ENCODE results near the gene MSI2.
A peak's percentile ranks its signal among the peaks of the same experiment; 100 is the strongest.

The MSI2 gene

GRCh38 chr17:57597531-57598453, 341.5 kb downstream of the MSI2 start:
- peak; percentile 92 for TF ChIP-seq CTCF (conservative IDR thresholded peaks at IDR 0.05)
- H3K27ac ChIP-seq, result peak overlapping the region; percentile 6

GRCh38 chr17:57599271-57600045, 343.1 kb downstream of the MSI2 start:
- TF ChIP-seq CTCF (conservative IDR thresholded peaks at IDR 0.05), result no peak
- no peak overlapping the region for H3K27ac ChIP-seq

GRCh38 chr17:57600074-57600473, 343.8 kb downstream of the MSI2 start:
- TF ChIP-seq CTCF (conservative IDR thresholded peaks at IDR 0.05), result no peak
- no peak overlapping the region for H3K27ac ChIP-seq

GRCh38 chr17:57601143-57601735, 344.9 kb downstream of the MSI2 start:
- no peak for TF ChIP-seq CTCF (conservative IDR thresholded peaks at IDR 0.05)
- no peak overlapping the region for H3K27ac ChIP-seq

GRCh38 chr17:57602896-57603295, 346.6 kb downstream of the MSI2 start:
- no peak for TF ChIP-seq CTCF (conservative IDR thresholded peaks at IDR 0.05)
- no peak overlapping the region for H3K27ac ChIP-seq

GRCh38 chr17:57603546-57603945, 347.2 kb downstream of the MSI2 start:
- no peak for TF ChIP-seq CTCF (conservative IDR thresholded peaks at IDR 0.05)
- peak overlapping the region; percentile 59; the same call in 1 of the 2 replicates for H3K27ac ChIP-seq

- peak overlapping the region; percentile 59; the same call in 1 of the 2 replicates for H3K27ac ChIP-seq
- TF ChIP-seq CTCF (conservative IDR thresholded peaks at IDR 0.05), result no peak
These were observed 347.7 kb downstream of the MSI2 start for GRCh38 chr17:57603978-57604377.

Measured in VCaP (cell line).